ENCODE results near the gene TRIM67.

DNA sequence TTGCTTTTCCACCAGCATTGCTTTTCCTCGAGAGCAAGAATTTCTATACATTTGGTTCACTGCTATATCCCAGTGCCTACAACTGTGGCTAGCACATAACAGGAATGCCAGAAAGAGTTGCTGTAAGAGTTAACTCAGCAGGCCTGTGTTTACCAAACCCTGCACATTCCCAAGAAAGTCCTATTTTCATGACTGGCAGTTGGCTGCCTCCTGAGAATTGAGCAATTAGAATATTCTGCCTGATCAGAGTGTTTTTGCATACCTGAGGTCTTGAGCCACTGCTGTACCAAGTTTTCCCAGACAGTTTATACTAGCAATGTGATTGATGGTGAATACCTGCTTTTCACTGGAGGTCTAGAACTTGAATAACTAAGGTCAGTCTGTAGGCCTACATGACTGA, 76.4 kb downstream of the TRIM67 start:
- no peak for TF ChIP-seq POLR2A (IDR thresholded peaks at IDR 0.05)
- TF ChIP-seq, protein P1, sequence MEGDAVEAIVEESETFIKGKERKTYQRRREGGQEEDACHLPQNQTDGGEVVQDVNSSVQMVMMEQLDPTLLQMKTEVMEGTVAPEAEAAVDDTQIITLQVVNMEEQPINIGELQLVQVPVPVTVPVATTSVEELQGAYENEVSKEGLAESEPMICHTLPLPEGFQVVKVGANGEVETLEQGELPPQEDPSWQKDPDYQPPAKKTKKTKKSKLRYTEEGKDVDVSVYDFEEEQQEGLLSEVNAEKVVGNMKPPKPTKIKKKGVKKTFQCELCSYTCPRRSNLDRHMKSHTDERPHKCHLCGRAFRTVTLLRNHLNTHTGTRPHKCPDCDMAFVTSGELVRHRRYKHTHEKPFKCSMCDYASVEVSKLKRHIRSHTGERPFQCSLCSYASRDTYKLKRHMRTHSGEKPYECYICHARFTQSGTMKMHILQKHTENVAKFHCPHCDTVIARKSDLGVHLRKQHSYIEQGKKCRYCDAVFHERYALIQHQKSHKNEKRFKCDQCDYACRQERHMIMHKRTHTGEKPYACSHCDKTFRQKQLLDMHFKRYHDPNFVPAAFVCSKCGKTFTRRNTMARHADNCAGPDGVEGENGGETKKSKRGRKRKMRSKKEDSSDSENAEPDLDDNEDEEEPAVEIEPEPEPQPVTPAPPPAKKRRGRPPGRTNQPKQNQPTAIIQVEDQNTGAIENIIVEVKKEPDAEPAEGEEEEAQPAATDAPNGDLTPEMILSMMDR (IDR thresholded peaks at IDR 0.05) = no peak

Measured in uterus (tissue), 2 donors.